Measurements from ENCODE around the gene G6PC1.
"Not testable (repeated sequence)": the region's sequence is repeated elsewhere in the genome, so short reads cannot be mapped to it uniquely, and the experiment has no call there.

Gene G6PC1

GRCh38 chr17:42900460-42901331 lies at the start of gene G6PC1:
G6PC1 (plus strand) TSS chr17:42900799; CDS start chr17:42900877, 78 bp downstream.
- no peak for DNase-seq

DNA sequence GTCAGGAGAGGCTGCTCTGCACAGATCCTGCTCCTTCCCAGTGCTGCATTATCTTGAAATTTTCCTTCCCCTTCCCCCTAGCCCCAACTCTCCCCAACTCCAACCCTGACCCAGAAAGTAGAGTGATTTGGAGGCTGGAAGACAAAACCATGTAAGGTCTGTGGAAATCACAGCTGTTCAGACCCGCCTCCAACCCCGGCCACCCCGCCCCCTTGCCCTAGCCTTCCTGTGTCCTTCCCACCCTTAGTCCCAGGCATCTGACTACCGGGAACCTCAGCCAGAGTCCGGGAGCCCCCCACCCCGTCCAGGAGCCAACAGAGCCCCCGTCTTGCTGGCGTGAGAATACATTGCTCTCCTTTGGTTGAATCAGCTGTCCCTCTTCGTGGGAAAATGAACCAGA lies 49.6 kb upstream of the G6PC1 start, which contains the start of gene AOC3:
TSS of gene AOC3 (plus strand) at position 246 of the 400 bp plus-strand sequence. CDS start at position 391, 145 bp downstream.
- DNase-seq: no peak

DNA sequence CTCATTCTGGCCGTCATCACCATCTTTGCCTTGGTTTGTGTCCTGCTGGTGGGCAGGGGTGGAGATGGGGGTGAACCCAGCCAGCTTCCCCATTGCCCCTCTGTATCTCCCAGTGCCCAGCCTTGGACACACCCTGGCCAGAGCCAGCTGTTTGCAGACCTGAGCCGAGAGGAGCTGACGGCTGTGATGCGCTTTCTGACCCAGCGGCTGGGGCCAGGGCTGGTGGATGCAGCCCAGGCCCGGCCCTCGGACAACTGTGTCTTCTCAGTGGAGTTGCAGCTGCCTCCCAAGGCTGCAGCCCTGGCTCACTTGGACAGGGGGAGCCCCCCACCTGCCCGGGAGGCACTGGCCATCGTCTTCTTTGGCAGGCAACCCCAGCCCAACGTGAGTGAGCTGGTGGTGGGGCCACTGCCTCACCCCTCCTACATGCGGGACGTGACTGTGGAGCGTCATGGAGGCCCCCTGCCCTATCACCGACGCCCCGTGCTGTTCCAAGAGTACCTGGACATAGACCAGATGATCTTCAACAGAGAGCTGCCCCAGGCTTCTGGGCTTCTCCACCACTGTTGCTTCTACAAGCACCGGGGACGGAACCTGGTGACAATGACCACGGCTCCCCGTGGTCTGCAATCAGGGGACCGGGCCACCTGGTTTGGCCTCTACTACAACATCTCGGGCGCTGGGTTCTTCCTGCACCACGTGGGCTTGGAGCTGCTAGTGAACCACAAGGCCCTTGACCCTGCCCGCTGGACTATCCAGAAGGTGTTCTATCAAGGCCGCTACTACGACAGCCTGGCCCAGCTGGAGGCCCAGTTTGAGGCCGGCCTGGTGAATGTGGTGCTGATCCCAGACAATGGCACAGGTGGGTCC lies 49.0 kb upstream of the G6PC1 start:
- DNase-seq: not testable (repeated sequence)

DNA sequence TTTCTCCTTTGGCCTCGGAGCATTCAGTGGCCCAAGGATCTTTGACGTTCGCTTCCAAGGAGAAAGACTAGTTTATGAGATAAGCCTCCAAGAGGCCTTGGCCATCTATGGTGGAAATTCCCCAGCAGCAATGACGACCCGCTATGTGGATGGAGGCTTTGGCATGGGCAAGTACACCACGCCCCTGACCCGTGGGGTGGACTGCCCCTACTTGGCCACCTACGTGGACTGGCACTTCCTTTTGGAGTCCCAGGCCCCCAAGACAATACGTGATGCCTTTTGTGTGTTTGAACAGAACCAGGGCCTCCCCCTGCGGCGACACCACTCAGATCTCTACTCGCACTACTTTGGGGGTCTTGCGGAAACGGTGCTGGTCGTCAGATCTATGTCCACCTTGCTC lies 48.2 kb upstream of the G6PC1 start:
- DNase-seq: no peak

GRCh38 chr17:42853004-42853403 lies 47.6 kb upstream of the G6PC1 start:
- DNase-seq: no peak

DNA sequence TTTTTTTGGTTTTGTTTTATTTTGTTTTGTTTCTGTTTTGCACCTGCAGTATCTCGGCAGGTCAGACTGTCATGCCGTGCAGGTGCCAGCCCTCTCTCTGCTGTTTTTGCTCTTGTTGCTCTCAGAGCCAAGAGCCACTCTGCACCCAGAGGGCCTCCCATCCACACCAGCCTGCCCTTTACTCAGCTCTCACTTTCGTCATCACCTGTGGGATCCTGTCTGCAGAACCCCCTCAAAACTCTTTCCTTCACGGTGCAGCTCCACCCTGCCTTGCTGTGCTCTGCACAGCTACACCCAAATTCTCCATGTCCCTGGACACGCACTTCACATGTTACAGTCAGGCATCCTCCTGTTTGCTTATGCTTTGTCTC lies 47.0 kb upstream of the G6PC1 start:
- DNase-seq: no peak

GRCh38 chr17:42853968-42854790 lies 46.4 kb upstream of the G6PC1 start:
- DNase-seq: no peak

DNA sequence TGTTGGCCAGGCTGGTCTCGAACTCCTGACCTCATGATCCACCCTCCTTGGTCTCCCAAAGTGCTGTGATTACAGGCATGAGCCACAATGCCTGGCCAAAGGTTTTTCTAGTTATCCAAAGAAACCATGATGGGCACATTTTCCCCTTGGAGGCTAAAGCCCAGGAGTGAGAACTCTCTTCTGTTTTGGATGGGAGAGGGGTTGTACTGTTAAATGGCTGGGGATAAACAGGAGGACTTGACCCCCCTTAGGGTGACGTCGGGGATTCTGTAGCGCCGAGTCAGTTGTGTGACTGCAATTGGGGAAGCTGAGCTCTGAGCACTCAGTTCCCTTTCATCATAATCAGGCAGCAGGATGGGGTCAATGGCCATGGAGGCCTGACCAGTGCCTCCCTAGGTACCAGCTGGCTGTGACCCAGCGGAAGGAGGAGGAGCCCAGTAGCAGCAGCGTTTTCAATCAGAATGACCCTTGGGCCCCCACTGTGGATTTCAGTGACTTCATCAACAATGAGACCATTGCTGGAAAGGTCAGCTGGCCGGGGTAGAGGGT lies 45.5 kb upstream of the G6PC1 start:
- no peak for DNase-seq

- not testable (repeated sequence) for DNase-seq
Observed at GRCh38 chr17:42856093-42856492, 44.5 kb upstream of the G6PC1 start.

DNA sequence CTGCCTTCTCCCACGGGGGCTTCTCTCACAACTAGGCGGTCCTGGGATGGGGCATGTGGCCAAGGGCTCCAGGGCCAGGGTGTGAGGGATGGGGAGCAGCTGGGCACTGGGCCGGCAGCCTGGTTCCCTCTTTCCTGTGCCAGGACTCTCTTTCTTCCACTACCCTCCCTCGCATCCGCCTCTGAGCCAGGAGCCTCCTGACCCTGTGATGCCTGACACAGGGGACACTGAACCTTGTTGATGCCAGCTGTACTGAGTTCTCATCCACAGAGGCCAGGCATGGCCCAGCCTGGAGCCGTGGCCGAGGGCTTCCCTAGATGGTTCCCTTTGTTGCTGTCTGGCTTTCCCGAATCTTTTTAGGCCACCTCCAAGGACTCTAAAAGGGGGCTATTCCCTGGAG lies 44.1 kb upstream of the G6PC1 start:
- DNase-seq: not testable (repeated sequence)

DNA sequence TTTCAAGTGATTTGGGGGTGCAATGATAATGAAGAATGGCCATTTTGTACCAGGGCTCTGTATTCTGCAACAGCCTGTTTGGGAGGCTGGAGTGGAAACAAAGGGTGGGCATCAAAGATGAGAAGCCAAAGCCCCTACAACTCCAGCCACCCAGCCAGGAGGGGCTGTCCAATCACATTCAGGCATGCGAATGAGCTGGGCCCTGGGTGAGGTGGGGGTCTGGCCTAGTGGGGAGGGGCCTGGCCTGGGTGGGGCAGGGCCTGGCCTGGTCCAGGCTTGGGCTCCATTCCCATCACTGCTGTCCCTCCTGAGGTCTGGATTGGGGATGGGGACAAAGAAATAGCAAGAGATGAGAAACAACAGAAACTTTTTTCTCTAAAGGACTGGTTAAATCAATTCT lies 43.2 kb upstream of the G6PC1 start:
- DNase-seq: no peak

DNA sequence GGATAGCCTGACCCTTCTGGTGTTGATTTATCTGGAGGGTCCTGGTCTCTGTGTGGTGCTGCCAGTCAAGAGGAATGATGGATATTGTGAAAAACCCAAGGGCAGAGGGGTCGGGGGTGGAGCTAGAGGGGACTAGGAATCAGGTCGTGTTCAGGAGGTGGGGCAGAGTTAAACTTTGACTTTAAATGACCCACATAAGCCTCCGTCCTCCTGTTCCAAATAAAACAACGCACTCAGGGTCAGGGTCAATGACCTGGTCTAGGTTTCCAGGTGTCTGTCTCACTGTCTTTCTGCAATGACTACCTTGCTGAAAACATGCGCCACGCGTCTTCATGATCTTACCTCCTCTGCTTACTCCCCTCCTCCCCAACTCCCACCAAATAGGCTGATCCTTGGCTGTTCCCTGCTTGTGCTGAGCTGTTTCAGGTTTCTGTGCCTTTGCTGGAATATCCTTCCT lies 34.9 kb upstream of the G6PC1 start:
- no peak for DNase-seq

- no peak for DNase-seq
Observed at GRCh38 chr17:42866216-42866615, 34.4 kb upstream of the G6PC1 start.

GRCh38 chr17:42866631-42867575 lies 33.7 kb upstream of the G6PC1 start:
- DNase-seq: no peak

GRCh38 chr17:42867694-42868261 lies 32.8 kb upstream of the G6PC1 start:
- not testable (repeated sequence) for DNase-seq

DNA sequence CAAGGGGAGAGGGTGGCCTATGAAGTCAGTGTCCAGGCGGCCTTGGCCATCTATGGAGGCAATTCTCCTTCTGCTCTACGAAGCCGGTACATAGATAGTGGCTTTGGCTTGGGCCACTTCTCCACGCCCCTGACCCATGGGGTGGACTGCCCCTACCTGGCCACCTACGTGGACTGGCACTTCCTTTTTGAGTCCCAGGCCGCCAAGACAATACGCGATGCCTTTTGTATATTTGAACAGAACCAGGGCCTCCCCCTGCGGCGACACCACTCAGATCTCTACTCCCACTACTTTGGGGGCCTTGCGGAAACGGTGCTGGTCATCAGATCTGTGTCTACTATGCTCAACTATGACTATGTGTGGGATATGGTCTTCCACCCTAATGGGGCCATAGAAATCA lies 32.3 kb upstream of the G6PC1 start:
- no peak for DNase-seq

DNA sequence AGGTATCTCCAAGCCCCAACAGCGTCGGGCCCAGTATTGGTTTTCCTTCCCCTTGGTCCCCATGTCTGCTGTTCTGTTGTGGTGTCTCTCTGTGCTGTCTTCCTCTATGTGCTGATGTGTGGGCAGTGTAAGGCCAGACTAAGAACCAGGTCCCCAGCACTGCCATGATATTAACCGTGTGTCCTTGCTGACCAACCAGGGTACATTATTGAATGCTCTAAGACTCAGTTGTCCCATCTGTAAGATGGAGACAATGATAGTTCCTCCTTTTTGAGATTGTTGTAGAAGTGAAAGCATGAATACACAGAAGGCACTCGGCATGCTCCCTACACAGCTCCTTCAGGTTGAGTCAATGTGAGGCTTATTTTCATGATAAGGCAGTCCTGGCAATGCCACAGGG lies 29.0 kb upstream of the G6PC1 start:
- no peak for DNase-seq

- no peak for DNase-seq
Observed at GRCh38 chr17:42872251-42872965, 28.2 kb upstream of the G6PC1 start.

DNA sequence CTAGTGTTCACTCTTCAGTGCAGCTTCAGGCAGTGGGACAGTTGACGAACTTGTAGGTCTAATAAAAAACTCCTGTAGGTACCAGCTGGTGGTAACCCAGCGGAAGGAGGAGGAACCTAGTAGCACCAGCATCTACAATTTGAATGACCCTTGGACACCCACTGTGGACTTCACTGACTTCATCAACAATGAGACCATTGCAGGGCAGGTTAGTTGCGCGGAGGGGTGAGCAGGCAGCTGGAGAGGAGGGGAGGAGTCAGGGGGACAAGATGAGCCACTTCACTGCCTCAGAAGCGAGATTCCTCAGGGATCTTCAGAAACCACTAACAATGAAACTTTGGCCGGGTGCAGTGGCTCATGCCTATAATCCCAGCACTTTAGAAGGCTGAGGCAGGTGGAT lies 27.3 kb upstream of the G6PC1 start:
- DNase-seq: no peak

Measured in activated T-cell treated with anti-CD3 and anti-CD28 coated beads, Interleukin-2, amount 50 U/mL, for 1 hour (primary cell).